Left renal cortex interstitium (tissue), 4 donors: ENCODE measurements around the gene KCNAB2. TPM values are rescaled to one million over a fixed set of nuclear protein-coding genes. Genes with fewer than 3 reads are reported as not detected.

Source experiments
- DNase-seq, 4 donors: peaks; one replicate each; pipeline ENCODE4 v3.0.0-alpha.2; 2013; ENCODE audit warnings: low read depth in 4 of 4, low spot score in 2 of 4, missing footprints in 1 of 4
- polyA plus RNA-seq, 4 donors: library from polyadenylated mRNA; unstranded; fragments of 120-200 nt; gene quantifications; one replicate each; pipeline ENCODE4 v1.2.1, GENCODE V29; 2013; ENCODE audit not compliant: insufficient read length in 4 of 4

KCNAB2 gene
- polyA plus RNA-seq, 4 donors: 4.4 to 5.5 (median 5.0) TPM

- no peak for DNase-seq
Observed at GRCh38 chr1:6077506-6077905, 31.8 kb downstream of the KCNAB2 start.

GRCh38 chr1:6077919-6078318 lies 32.2 kb downstream of the KCNAB2 start:
- no peak for DNase-seq

GRCh38 chr1:6080469-6080868 lies 34.8 kb downstream of the KCNAB2 start:
- no peak for DNase-seq

- DNase-seq: no peak
Observed at GRCh38 chr1:6081901-6082300, 36.2 kb downstream of the KCNAB2 start.

- DNase-seq: no peak
Observed at GRCh38 chr1:6082430-6082971, 36.8 kb downstream of the KCNAB2 start.

- DNase-seq: no peak
Observed at GRCh38 chr1:6083385-6083784, 37.7 kb downstream of the KCNAB2 start.

GRCh38 chr1:6083801-6084446 lies 38.2 kb downstream of the KCNAB2 start:
- DNase-seq: no peak

GRCh38 chr1:6084781-6085495 lies 39.2 kb downstream of the KCNAB2 start:
- DNase-seq: no peak

GRCh38 chr1:6085666-6086065 lies 40.0 kb downstream of the KCNAB2 start:
- no peak for DNase-seq

- no peak for DNase-seq
Observed at GRCh38 chr1:6086358-6086757, 40.7 kb downstream of the KCNAB2 start.

- no peak for DNase-seq
Observed at GRCh38 chr1:6086762-6087376, 41.2 kb downstream of the KCNAB2 start.

- no peak for DNase-seq
Observed at GRCh38 chr1:6087377-6087772, 41.7 kb downstream of the KCNAB2 start.

GRCh38 chr1:6087958-6088357 lies 42.3 kb downstream of the KCNAB2 start:
- DNase-seq: no peak

GRCh38 chr1:6088956-6089355 lies 43.3 kb downstream of the KCNAB2 start:
- no peak for DNase-seq

- no peak for DNase-seq
Observed at GRCh38 chr1:6090288-6090687, 44.6 kb downstream of the KCNAB2 start.

- DNase-seq: no peak
Observed at GRCh38 chr1:6090996-6091822, 45.5 kb downstream of the KCNAB2 start.

- no peak for DNase-seq
Observed at GRCh38 chr1:6091823-6092109, 46.1 kb downstream of the KCNAB2 start.

GRCh38 chr1:6092211-6092610 lies 46.5 kb downstream of the KCNAB2 start:
- no peak for DNase-seq

- DNase-seq: peak; percentile 11 to 53 (median 26)
Observed at GRCh38 chr1:6093071-6093470, 47.4 kb downstream of the KCNAB2 start.

GRCh38 chr1:6093611-6094010 lies 47.9 kb downstream of the KCNAB2 start:
- no peak for DNase-seq

- no peak for DNase-seq
Observed at GRCh38 chr1:6094246-6094645, 48.6 kb downstream of the KCNAB2 start.
